PFSK-1 (cell line): ENCODE results near the gene PFN1.

ENCODE experiments used
- FOXP2 ChIP-seq: optimal IDR thresholded peaks from 2 replicates; pipeline ENCODE3; 2011; ENCODE audit warnings: borderline replicate concordance, control low read depth, inconsistent platforms; ENCODE audit not compliant: insufficient read depth; ENCODE audit errors: extremely low read length, extremely low read depth
- POLR2AphosphoS5 ChIP-seq: IDR thresholded peaks from 2 replicates; pipeline ENCODE4 v1.6.1; 2012; ENCODE audit warnings: low read depth, mild to moderate bottlenecking, control low read depth, low read length, moderate library complexity
- SIN3A ChIP-seq: IDR thresholded peaks from 2 replicates; pipeline ENCODE4 v1.6.1; 2012; ENCODE audit warnings: mild to moderate bottlenecking, low read length, moderate library complexity, borderline replicate concordance; ENCODE audit not compliant: insufficient read depth
- TAF1 ChIP-seq: IDR thresholded peaks from 2 replicates; pipeline ENCODE4 v1.6.1; 2012; ENCODE audit warnings: low read length, control low read depth, borderline replicate concordance; ENCODE audit not compliant: insufficient read depth
- TF ChIP-seq, protein P1 (sequence below), 2 experiments: IDR thresholded peaks; 2 replicates each; pipeline versions ENCODE4 v1.6.1 to v1.8.0; 2011 to 2012; ENCODE audit warnings: low read depth in 2 of 2, low read length in 2 of 2, control low read depth in 1 of 2, inconsistent platforms in 1 of 2, mild to moderate bottlenecking in 1 of 2, moderate library complexity in 1 of 2; ENCODE audit not compliant: insufficient read depth in 1 of 2

DNA sequence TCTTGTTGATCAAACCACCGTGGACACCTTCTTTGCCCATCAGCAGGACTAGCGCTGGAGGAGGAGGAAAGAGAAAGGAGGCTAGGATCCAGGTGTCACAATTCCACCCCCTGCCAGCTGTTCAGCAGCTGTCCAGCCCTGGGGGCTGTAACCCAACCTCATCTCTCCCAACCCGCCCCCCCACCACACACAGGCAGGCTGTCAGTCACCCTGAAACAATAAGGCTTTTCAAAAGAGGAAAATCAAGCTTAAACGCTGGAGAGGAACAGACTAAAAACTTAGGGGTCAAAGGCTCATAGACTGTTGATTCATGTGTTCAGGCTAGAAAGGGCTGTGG is 2.4 kb downstream of the PFN1 start:
- TF ChIP-seq, protein P1, sequence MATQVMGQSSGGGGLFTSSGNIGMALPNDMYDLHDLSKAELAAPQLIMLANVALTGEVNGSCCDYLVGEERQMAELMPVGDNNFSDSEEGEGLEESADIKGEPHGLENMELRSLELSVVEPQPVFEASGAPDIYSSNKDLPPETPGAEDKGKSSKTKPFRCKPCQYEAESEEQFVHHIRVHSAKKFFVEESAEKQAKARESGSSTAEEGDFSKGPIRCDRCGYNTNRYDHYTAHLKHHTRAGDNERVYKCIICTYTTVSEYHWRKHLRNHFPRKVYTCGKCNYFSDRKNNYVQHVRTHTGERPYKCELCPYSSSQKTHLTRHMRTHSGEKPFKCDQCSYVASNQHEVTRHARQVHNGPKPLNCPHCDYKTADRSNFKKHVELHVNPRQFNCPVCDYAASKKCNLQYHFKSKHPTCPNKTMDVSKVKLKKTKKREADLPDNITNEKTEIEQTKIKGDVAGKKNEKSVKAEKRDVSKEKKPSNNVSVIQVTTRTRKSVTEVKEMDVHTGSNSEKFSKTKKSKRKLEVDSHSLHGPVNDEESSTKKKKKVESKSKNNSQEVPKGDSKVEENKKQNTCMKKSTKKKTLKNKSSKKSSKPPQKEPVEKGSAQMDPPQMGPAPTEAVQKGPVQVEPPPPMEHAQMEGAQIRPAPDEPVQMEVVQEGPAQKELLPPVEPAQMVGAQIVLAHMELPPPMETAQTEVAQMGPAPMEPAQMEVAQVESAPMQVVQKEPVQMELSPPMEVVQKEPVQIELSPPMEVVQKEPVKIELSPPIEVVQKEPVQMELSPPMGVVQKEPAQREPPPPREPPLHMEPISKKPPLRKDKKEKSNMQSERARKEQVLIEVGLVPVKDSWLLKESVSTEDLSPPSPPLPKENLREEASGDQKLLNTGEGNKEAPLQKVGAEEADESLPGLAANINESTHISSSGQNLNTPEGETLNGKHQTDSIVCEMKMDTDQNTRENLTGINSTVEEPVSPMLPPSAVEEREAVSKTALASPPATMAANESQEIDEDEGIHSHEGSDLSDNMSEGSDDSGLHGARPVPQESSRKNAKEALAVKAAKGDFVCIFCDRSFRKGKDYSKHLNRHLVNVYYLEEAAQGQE (IDR thresholded peaks at IDR 0.05; ENCODE audit: insufficient read depth in 1 of 2, low read depth in 2 of 2, low read length in 2 of 2): no peak; a peak in 1 of 4 replicates
- TF ChIP-seq TAF1 (no peak), POLR2AphosphoS5 (no peak), FOXP2 (no peak), SIN3A (no peak)
